WTC11 (cell line): ENCODE data around the gene HEYL. TPM values are rescaled to one million over a fixed set of nuclear protein-coding genes. Genes with fewer than 3 reads are reported as not detected.

ENCODE experiments used
- ATAC-seq: fragments of 200-7000 bp; cut with Tn5 transposase; 2 replicates; pipeline ENCODE4 v1.10.0; 2021; ENCODE audit warnings: mild to moderate bottlenecking, moderate library complexity
- CTCF ChIA-PET: fragments of 300-600 bp; sonication (Branson Sonifier 250); formaldehyde crosslinking; loops from one replicate; lab custom pipeline; 2021; ENCODE audit warnings: antibody characterized with exemption; lab: Charles Lee
- POLR2A ChIA-PET: fragments of 350-600 bp; sonication (Branson Sonifier 250); formaldehyde crosslinking; loops from one replicate; lab custom pipeline; 2021; ENCODE audit warnings: antibody characterized with exemption; lab: Charles Lee
- DNase-seq: peaks from one replicate; pipeline ENCODE4 v3.0.0; 2021; ENCODE audit warnings: low spot score
- H3K27ac Mint-ChIP-seq: 2 replicates; pipeline ENCODE4 v1.8.0; 2021; ENCODE audit warnings: mixed read lengths
- H3K27me3 Mint-ChIP-seq: 2 replicates; pipeline ENCODE4 v1.8.0; 2021; ENCODE audit warnings: low read depth, mild to moderate bottlenecking, moderate library complexity, mixed read lengths
- H3K36me3 Mint-ChIP-seq: 2 replicates; pipeline ENCODE4 v1.8.0; 2021; ENCODE audit warnings: mixed read lengths
- H3K4me1 Mint-ChIP-seq: 2 replicates; pipeline ENCODE4 v1.8.0; 2022; ENCODE audit warnings: mixed read lengths
- H3K4me3 Mint-ChIP-seq: 2 replicates; pipeline ENCODE4 v1.8.0; 2021; ENCODE audit warnings: mild to moderate bottlenecking, moderate library complexity, mixed read lengths
- H3K9me3 Mint-ChIP-seq: 2 replicates; pipeline ENCODE4 v1.8.0; 2021; ENCODE audit warnings: mixed read lengths
- ATF1 ChIP-seq: sonication (generic); formaldehyde crosslinking; IDR thresholded peaks from 2 replicates; pipeline ENCODE4 v1.8.1; 2023; ENCODE audit warnings: mild to moderate bottlenecking, moderate library complexity, missing genetic modification reagents
- ATF3 ChIP-seq: sonication (generic); formaldehyde crosslinking; conservative IDR thresholded peaks from 2 replicates; pipeline ENCODE4 v1.8.1; 2022; ENCODE audit warnings: mild to moderate bottlenecking, missing genetic modification reagents
- CDX4 ChIP-seq: fragments of 250-450 bp; sonication (Bioruptor Pico); IDR thresholded peaks from 2 replicates; pipeline ENCODE4 v1.9.0; 2021; ENCODE audit warnings: moderate library complexity, mild to moderate bottlenecking, inconsistent platforms, borderline replicate concordance
- CTCF ChIP-seq: fragments of 200-600 bp; IDR thresholded peaks from 2 replicates; pipeline ENCODE4 v1.8.0; 2022; ENCODE audit warnings: antibody characterized with exemption
- E2F1 ChIP-seq: sonication (generic); formaldehyde crosslinking; IDR thresholded peaks from 2 replicates; pipeline ENCODE4 v1.8.0; 2022; ENCODE audit warnings: mild to moderate bottlenecking, missing genetic modification reagents
- FOXJ3 ChIP-seq: sonication (generic); formaldehyde crosslinking; IDR thresholded peaks from 2 replicates; pipeline ENCODE4 v1.9.0; 2021; ENCODE audit warnings: missing genetic modification reagents, mild to moderate bottlenecking, borderline replicate concordance
- FOXP1 ChIP-seq: sonication (generic); formaldehyde crosslinking; IDR thresholded peaks from 2 replicates; pipeline ENCODE4 v1.8.0; 2022; ENCODE audit warnings: missing genetic modification reagents, mild to moderate bottlenecking, moderate library complexity, borderline replicate concordance
- HMGXB4 ChIP-seq: sonication (generic); formaldehyde crosslinking; IDR thresholded peaks from 2 replicates; pipeline ENCODE4 v1.8.1; 2023; ENCODE audit warnings: mild to moderate bottlenecking, moderate library complexity, missing genetic modification reagents
- IRF1 ChIP-seq: sonication (generic); formaldehyde crosslinking; IDR thresholded peaks from 2 replicates; pipeline ENCODE4 v1.8.0; 2023; ENCODE audit warnings: missing genetic modification reagents
- SMAD3 ChIP-seq: sonication (generic); formaldehyde crosslinking; IDR thresholded peaks from 2 replicates; pipeline ENCODE4 v1.8.0; 2022; ENCODE audit warnings: missing genetic modification reagents, mild to moderate bottlenecking, borderline replicate concordance
- STAT6 ChIP-seq: sonication (generic); formaldehyde crosslinking; conservative IDR thresholded peaks from 2 replicates; pipeline ENCODE4 v1.8.1; 2023; ENCODE audit warnings: mild to moderate bottlenecking, low read depth, missing genetic modification reagents, moderate library complexity
- TCF7 ChIP-seq: sonication (generic); formaldehyde crosslinking; IDR thresholded peaks from 2 replicates; pipeline ENCODE4 v1.8.0; 2022; ENCODE audit warnings: mild to moderate bottlenecking, low read depth, missing genetic modification reagents, moderate library complexity
- TEAD1 ChIP-seq: sonication (generic); formaldehyde crosslinking; IDR thresholded peaks from 2 replicates; pipeline ENCODE4 v1.8.0; 2022; ENCODE audit warnings: mild to moderate bottlenecking, missing genetic modification reagents
- TP53 ChIP-seq: sonication (generic); formaldehyde crosslinking; IDR thresholded peaks from 2 replicates; pipeline ENCODE4 v1.8.1; 2023; ENCODE audit warnings: mild to moderate bottlenecking, missing genetic modification reagents
- ZNF138 ChIP-seq: sonication (generic); formaldehyde crosslinking; conservative IDR thresholded peaks from 2 replicates; pipeline ENCODE4 v1.8.1; 2022; ENCODE audit warnings: mild to moderate bottlenecking, moderate library complexity, missing genetic modification reagents
- total RNA-seq: library from RNA; stranded (reverse); gene quantifications from 3 replicates; pipeline ENCODE4 v1.2.3, GENCODE V29; 2021

HEYL gene
- total RNA-seq, 1 experiment from 2014 or later = 2.3 TPM

GRCh38 chr1:39659110-39659509, 19.7 kb upstream of the HEYL start:
- no peak for TF ChIP-seq ATF1 (CRISPR knock-in tag)
- no peaks in the 10 kb centered on the region for H3K36me3 Mint-ChIP-seq
- peaks cover 100% of the 10 kb centered on the region for H3K27me3 Mint-ChIP-seq
- no peak overlapping the region for H3K27ac Mint-ChIP-seq
- no peaks in the 10 kb centered on the region; the same call in none of the 2 replicates for H3K4me1 Mint-ChIP-seq
- H3K4me3 Mint-ChIP-seq = no peak overlapping the region
- no peak for ATAC-seq
- no peaks in the 10 kb centered on the region for H3K9me3 Mint-ChIP-seq
- POLR2A ChIA-PET = interaction anchor here (1.5 kb wide), 1 partner anchor 13 kb away, joined by 3 read pairs; no protein-coding TSS in a partner anchor
- CTCF ChIA-PET = interaction anchor here (0.5 to 4.9 kb wide), 21 partner anchors 11 to 118 kb away, joined by 3 to 124 read pairs (median 14); partner anchors contain the start of genes HEYL, HPCAL4, NT5C1A and PABPC4
- no peak for DNase-seq

GRCh38 chr1:39657923-39658485, 18.6 kb upstream of the HEYL start:
- H3K4me3 Mint-ChIP-seq = no peak overlapping the region
- ATAC-seq (peak; percentile 90), DNase-seq (peak; percentile 81)
- no peak overlapping the region for H3K27ac Mint-ChIP-seq
- TF ChIP-seq CTCF (peak; percentile 76), TCF7 (CRISPR knock-in tag) (no peak)
- H3K4me1 Mint-ChIP-seq = peaks cover 5% of the 10 kb centered on the region
- no peaks in the 10 kb centered on the region for H3K9me3 Mint-ChIP-seq
- ChIA-PET CTCF (interaction anchor here (0.6 to 4.9 kb wide), 50 partner anchors 9 to 962 kb away, joined by 3 to 124 read pairs (median 6); partner anchors contain the start of genes BMP8A, BMP8B, HEYL and HPCAL4), POLR2A (interaction anchor here (1.0 to 1.3 kb wide), 2 partner anchors 14 to 52 kb away, joined by 4 to 6 read pairs; partner anchors contain the start of gene NT5C1A)
- no peaks in the 10 kb centered on the region for H3K36me3 Mint-ChIP-seq
- peaks cover 97% of the 10 kb centered on the region for H3K27me3 Mint-ChIP-seq

- ATAC-seq (no peak), DNase-seq (no peak)
- H3K4me1 Mint-ChIP-seq = peaks cover 5% of the 10 kb centered on the region
- no peak overlapping the region for H3K27ac Mint-ChIP-seq
- ChIA-PET POLR2A (interaction anchor here (1.0 to 1.3 kb wide), 2 partner anchors 15 to 51 kb away, joined by 4 to 6 read pairs; partner anchors contain the start of gene NT5C1A), CTCF (interaction anchor here (0.6 to 4.9 kb wide), 47 partner anchors 9 to 961 kb away, joined by 3 to 124 read pairs (median 6); partner anchors contain the start of genes BMP8A, BMP8B, HEYL and HPCAL4)
- peaks cover 91% of the 10 kb centered on the region for H3K27me3 Mint-ChIP-seq
- H3K9me3 Mint-ChIP-seq = no peaks in the 10 kb centered on the region
- no peak overlapping the region for H3K4me3 Mint-ChIP-seq
- H3K36me3 Mint-ChIP-seq = no peaks in the 10 kb centered on the region
- no peak for TF ChIP-seq HMGXB4 (CRISPR knock-in tag)
These were observed 18.0 kb upstream of the HEYL start for GRCh38 chr1:39657402-39657801.

- CTCF ChIA-PET = interaction anchor here (4.5 to 5.9 kb wide), 2 partner anchors 46 to 51 kb away, joined by 44 to 86 read pairs; no protein-coding TSS in a partner anchor
- Mint-ChIP-seq H3K36me3 (no peaks in the 10 kb centered on the region), H3K27me3 (peaks cover 82% of the 10 kb centered on the region)
- ATAC-seq = no peak
- no peak for TF ChIP-seq STAT6
- no peak for TF ChIP-seq IRF1 (CRISPR knock-in tag)
- TF ChIP-seq SMAD3 (CRISPR knock-in tag) = no peak
- no peak for TF ChIP-seq CDX4
- no peak for TF ChIP-seq ATF3 (CRISPR knock-in tag)
- TF ChIP-seq E2F1 (CRISPR knock-in tag) = no peak
- no peak for TF ChIP-seq TP53 (CRISPR knock-in tag)
- TF ChIP-seq TEAD1 (CRISPR knock-in tag) = no peak
- no peak for TF ChIP-seq FOXP1
- TF ChIP-seq ZNF138 (CRISPR knock-in tag) = no peak
- no peak for TF ChIP-seq FOXJ3 (CRISPR knock-in tag)
- TF ChIP-seq, all 79 proteins: peak for 0
- DNase-seq = no peak
- no peaks in the 10 kb centered on the region for H3K9me3 Mint-ChIP-seq
- H3K4me1 Mint-ChIP-seq = peaks cover 5% of the 10 kb centered on the region
- no peak overlapping the region for H3K27ac Mint-ChIP-seq
- no peak overlapping the region for H3K4me3 Mint-ChIP-seq
- POLR2A ChIA-PET = no interaction called here
These were observed 16.9 kb upstream of the HEYL start for GRCh38 chr1:39656391-39656790.
